Bronchial epithelial cell (primary cell): ENCODE measurements around the gene SIGLEC6. TPM values are rescaled to one million over a fixed set of nuclear protein-coding genes. Genes with fewer than 3 reads are reported as not detected.

Experiments
- DNase-seq: peaks from one replicate; pipeline ENCODE4 v3.0.0-alpha.2; 2010; ENCODE audit warnings: low read depth
- FAIRE-seq: peaks from 2 replicates; lab custom pipeline; 2011; peaks lifted over from hg19 to GRCh38; lab: Jason Lieb, UNC
- H3K27me3 ChIP-seq: 2 replicates; pipeline ENCODE4 v1.5.1; 2011; ENCODE audit warnings: low read length; ENCODE audit not compliant: control insufficient read depth, insufficient read depth
- H3K36me3 ChIP-seq: 2 replicates; pipeline ENCODE4 v1.5.1; 2011; ENCODE audit warnings: low read length; ENCODE audit not compliant: control insufficient read depth, insufficient read depth
- H3K4me3 ChIP-seq: 2 replicates; pipeline ENCODE4 v1.5.1; 2011; ENCODE audit warnings: mild to moderate bottlenecking, low read depth, low read length, control low read depth
- CTCF ChIP-seq: IDR thresholded peaks from 2 replicates; pipeline ENCODE4 v1.5.1; 2011; ENCODE audit warnings: mild to moderate bottlenecking, moderate library complexity, low read length, control low read depth, inconsistent platforms; ENCODE audit not compliant: insufficient read depth, severe bottlenecking
- total RNA-seq: library from RNA; depleted of rRNA; stranded (reverse); fragments of >200 nt; gene quantifications from 2 replicates; pipeline ENCODE4 v1.2.1, GENCODE V29; 2014

Gene SIGLEC6
- total RNA-seq, 1 donor from 2014 or later, result not detected

- no peak for TF ChIP-seq CTCF
- FAIRE-seq, result peak; percentile 40
- no peaks in the 10 kb centered on the region for H3K27me3 ChIP-seq
- peaks cover 6% of the 10 kb centered on the region for H3K36me3 ChIP-seq
- H3K4me3 ChIP-seq, result peak overlapping the region; percentile 86
- DNase-seq, result peak; percentile 6
These were observed 40.1 kb upstream of the SIGLEC6 start for GRCh38 chr19:51571599-51571998.

- Histone ChIP-seq H3K27me3 (no peaks in the 10 kb centered on the region), H3K36me3 (peaks cover 5% of the 10 kb centered on the region), H3K4me3 (peak within 1 kb of the TSS; percentile 86)
- FAIRE-seq (peak; percentile 73), DNase-seq (peak; percentile 96)
- TF ChIP-seq CTCF, result no peak
These were observed 39.6 kb upstream of the SIGLEC6 start, which contains the start of gene ZNF175 for GRCh38 chr19:51570962-51571575. ZNF175 (plus strand) TSS chr19:51571283; CDS start chr19:51573330, 2,047 bp downstream.

GRCh38 chr19:51568456-51568855, 37.0 kb upstream of the SIGLEC6 start:
- Histone ChIP-seq H3K27me3 (no peaks in the 10 kb centered on the region), H3K4me3 (no peak overlapping the region), H3K36me3 (peaks cover 4% of the 10 kb centered on the region)
- FAIRE-seq, result no peak
- DNase-seq, result no peak
- no peak for TF ChIP-seq CTCF

GRCh38 chr19:51567583-51567982, 36.1 kb upstream of the SIGLEC6 start:
- TF ChIP-seq CTCF, result no peak
- H3K27me3 ChIP-seq, result no peaks in the 10 kb centered on the region

GRCh38 chr19:51566489-51567100, 35.1 kb upstream of the SIGLEC6 start:
- DNase-seq (no peak), FAIRE-seq (no peak)
- H3K4me3 ChIP-seq, result no peak overlapping the region
- no peak for TF ChIP-seq CTCF
- no peaks in the 10 kb centered on the region for H3K27me3 ChIP-seq
- no peaks in the 10 kb centered on the region for H3K36me3 ChIP-seq

More at GRCh38 chr19:51567583-51567982, 36.1 kb upstream of the SIGLEC6 start:
- DNase-seq (no peak), FAIRE-seq (no peak)
- Histone ChIP-seq H3K4me3 (no peak overlapping the region), H3K36me3 (no peaks in the 10 kb centered on the region)
